ENCODE data around the gene TRDN.

The TRDN gene

DNA sequence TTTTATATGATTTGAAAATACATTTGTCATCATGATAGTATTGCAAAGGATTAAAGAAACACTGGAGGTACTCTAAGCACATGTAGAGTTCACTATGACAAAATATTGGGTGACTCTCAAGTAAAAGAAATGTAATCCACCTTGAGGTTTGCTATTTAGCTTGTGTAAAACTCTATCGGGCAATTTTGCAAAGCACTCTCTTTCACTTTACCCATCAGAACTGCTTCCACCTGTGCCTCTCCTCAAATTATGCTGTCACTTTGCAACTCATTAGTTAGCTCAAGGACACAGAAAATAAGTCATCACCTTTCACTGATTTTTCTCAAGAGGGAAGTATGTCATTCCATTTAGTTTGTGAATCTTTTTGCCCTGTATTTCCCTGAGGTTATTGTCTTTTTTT lies 14.0 kb downstream of the TRDN start:
- H3K4me3 ChIP-seq (ENCODE audit: severe bottlenecking) = no peak overlapping the region
- H3K4me1 ChIP-seq (ENCODE audit: insufficient read depth, poor library complexity, severe bottlenecking) = no peaks in the 10 kb centered on the region
- DNase-seq (ENCODE audit: low spot score) (no peak), ATAC-seq (ENCODE audit: low read depth) (no peak)
- H3K9me3 ChIP-seq (ENCODE audit: severe bottlenecking) = no peaks in the 10 kb centered on the region
- no peaks in the 10 kb centered on the region for H3K27me3 ChIP-seq (ENCODE audit: insufficient read depth, poor library complexity, severe bottlenecking)
- H3K27ac ChIP-seq (ENCODE audit: poor library complexity, severe bottlenecking) = no peak overlapping the region
- no peak for TF ChIP-seq CTCF (IDR thresholded peaks at IDR 0.05; ENCODE audit: poor library complexity, severe bottlenecking)
- no peaks in the 10 kb centered on the region for H3K36me3 ChIP-seq (ENCODE audit: low read depth)

GRCh38 chr6:123619156-123619555 lies 17.6 kb downstream of the TRDN start:
- no peak for ATAC-seq (ENCODE audit: low read depth)
- no peak for TF ChIP-seq CTCF (IDR thresholded peaks at IDR 0.05; ENCODE audit: poor library complexity, severe bottlenecking)
- Histone ChIP-seq H3K4me1 (ENCODE audit: insufficient read depth, poor library complexity, severe bottlenecking) (no peaks in the 10 kb centered on the region), H3K4me3 (ENCODE audit: severe bottlenecking) (no peak overlapping the region), H3K36me3 (ENCODE audit: low read depth) (no peaks in the 10 kb centered on the region), H3K27me3 (ENCODE audit: insufficient read depth, poor library complexity, severe bottlenecking) (no peaks in the 10 kb centered on the region), H3K9me3 (ENCODE audit: severe bottlenecking) (no peaks in the 10 kb centered on the region), H3K27ac (ENCODE audit: poor library complexity, severe bottlenecking) (no peak overlapping the region)
- no peak for DNase-seq (ENCODE audit: low spot score)

DNA sequence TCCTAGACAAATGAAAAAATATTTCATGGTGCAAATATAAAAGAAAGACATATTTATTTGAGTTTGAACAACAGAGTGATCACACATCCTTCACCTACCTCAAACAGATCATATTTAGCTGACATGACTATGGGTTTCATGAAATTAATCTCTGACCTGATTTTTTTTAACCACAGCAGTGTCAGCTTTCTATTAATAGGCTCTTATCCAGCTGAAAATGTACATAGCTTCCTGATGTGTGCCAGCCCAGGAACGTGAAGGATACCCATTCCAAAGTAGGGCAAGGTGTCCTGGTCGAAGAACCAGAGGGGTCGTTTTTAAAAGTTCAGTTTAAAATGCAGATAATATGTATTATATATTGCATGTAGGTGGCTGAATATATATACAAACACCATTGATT lies 19.8 kb downstream of the TRDN start:
- H3K4me3 ChIP-seq (ENCODE audit: severe bottlenecking) = no peak overlapping the region
- no peaks in the 10 kb centered on the region for H3K9me3 ChIP-seq (ENCODE audit: severe bottlenecking)
- no peaks in the 10 kb centered on the region for H3K4me1 ChIP-seq (ENCODE audit: insufficient read depth, poor library complexity, severe bottlenecking)
- no peak for ATAC-seq (ENCODE audit: low read depth)
- no peaks in the 10 kb centered on the region for H3K36me3 ChIP-seq (ENCODE audit: low read depth)
- H3K27ac ChIP-seq (ENCODE audit: poor library complexity, severe bottlenecking) = no peak overlapping the region
- no peak for DNase-seq (ENCODE audit: low spot score)
- H3K27me3 ChIP-seq (ENCODE audit: insufficient read depth, poor library complexity, severe bottlenecking) = no peaks in the 10 kb centered on the region
- no peak for TF ChIP-seq CTCF (IDR thresholded peaks at IDR 0.05; ENCODE audit: poor library complexity, severe bottlenecking)

DNA sequence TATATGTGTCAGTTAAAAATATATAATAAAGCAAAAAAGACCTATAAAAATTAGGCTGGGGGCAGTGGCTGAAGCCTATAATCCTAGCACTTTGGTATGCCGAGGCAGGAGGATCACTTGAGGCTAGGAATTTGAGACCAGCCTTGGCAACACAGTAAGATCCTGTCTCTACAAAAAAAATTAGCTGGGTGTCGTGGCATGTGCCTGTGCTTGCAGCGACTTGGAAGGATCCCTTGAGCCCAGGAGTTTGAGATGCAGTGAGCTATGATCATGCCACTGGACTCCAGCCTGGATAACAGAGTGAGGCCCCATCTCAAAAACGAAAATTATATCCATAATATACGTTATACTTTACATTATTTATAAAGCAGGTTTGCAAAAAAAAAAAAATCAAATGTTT lies 20.7 kb downstream of the TRDN start:
- Histone ChIP-seq H3K27me3 (ENCODE audit: insufficient read depth, poor library complexity, severe bottlenecking) (no peaks in the 10 kb centered on the region), H3K4me3 (ENCODE audit: severe bottlenecking) (no peak overlapping the region), H3K27ac (ENCODE audit: poor library complexity, severe bottlenecking) (no peak overlapping the region), H3K9me3 (ENCODE audit: severe bottlenecking) (no peaks in the 10 kb centered on the region), H3K4me1 (ENCODE audit: insufficient read depth, poor library complexity, severe bottlenecking) (no peaks in the 10 kb centered on the region), H3K36me3 (ENCODE audit: low read depth) (no peaks in the 10 kb centered on the region)
- DNase-seq (ENCODE audit: low spot score) (no peak), ATAC-seq (ENCODE audit: low read depth) (no peak)
- TF ChIP-seq CTCF (IDR thresholded peaks at IDR 0.05; ENCODE audit: poor library complexity, severe bottlenecking) = no peak

GRCh38 chr6:123610779-123611178 lies 26.0 kb downstream of the TRDN start:
- TF ChIP-seq CTCF (IDR thresholded peaks at IDR 0.05; ENCODE audit: poor library complexity, severe bottlenecking) = no peak
- Histone ChIP-seq H3K27ac (ENCODE audit: poor library complexity, severe bottlenecking) (no peak overlapping the region), H3K9me3 (ENCODE audit: severe bottlenecking) (no peaks in the 10 kb centered on the region), H3K4me3 (ENCODE audit: severe bottlenecking) (no peak overlapping the region), H3K27me3 (ENCODE audit: insufficient read depth, poor library complexity, severe bottlenecking) (no peaks in the 10 kb centered on the region), H3K36me3 (ENCODE audit: low read depth) (no peaks in the 10 kb centered on the region), H3K4me1 (ENCODE audit: insufficient read depth, poor library complexity, severe bottlenecking) (no peaks in the 10 kb centered on the region)
- no peak for ATAC-seq (ENCODE audit: low read depth)
- no peak for DNase-seq (ENCODE audit: low spot score)
